ENCODE measurements around the gene MTARC2. TPM values are rescaled to one million over a fixed set of nuclear protein-coding genes. Genes with fewer than 3 reads are reported as not detected.
"Not testable (repeated sequence)": the region's sequence is repeated elsewhere in the genome, so short reads cannot be mapped to it uniquely, and the experiment has no call there.

Gene MTARC2
- polyA plus RNA-seq, 1 donor (not counting 4 experiments of a cell fraction or from before 2014, with no cell fraction given), result 0.75 TPM

GRCh38 chr1:220710333-220710732, 37.8 kb upstream of the MTARC2 start:
- Histone ChIP-seq H4K20me1 (ENCODE audit: control insufficient read depth, extremely low read depth, insufficient read depth, low read length) (no peaks in the 10 kb centered on the region), H3K9me1 (ENCODE audit: control insufficient read depth, extremely low read depth, insufficient read depth, low read length) (no peaks in the 10 kb centered on the region), H3K4me2 (ENCODE audit: control insufficient read depth, extremely low read depth, insufficient read depth, low read depth, low read length) (no peak overlapping the region), H3K27me3 (ENCODE audit: control insufficient read depth, extremely low read depth, insufficient read depth, low read length) (no peaks in the 10 kb centered on the region), H3K79me2 (ENCODE audit: control insufficient read depth, insufficient read depth, low read length) (no peaks in the 10 kb centered on the region), H3K9me3 (ENCODE audit: control insufficient read depth, low read depth, low read length) (no peaks in the 10 kb centered on the region), H3K27ac (ENCODE audit: control insufficient read depth, insufficient read depth, low read length) (no peak overlapping the region), H3K36me3 (ENCODE audit: control insufficient read depth in 2 of 2, extremely low read depth in 1 of 2, insufficient read depth in 2 of 2, low read length in 2 of 2) (no peaks in the 10 kb centered on the region), H3K9ac (ENCODE audit: control insufficient read depth, extremely low read depth, insufficient read depth, low read length) (no peak overlapping the region), H3K4me1 (ENCODE audit: control insufficient read depth, extremely low read depth, insufficient read depth, low read length) (no peaks in the 10 kb centered on the region), H2AFZ (ENCODE audit: control insufficient read depth, low read length) (no peak overlapping the region), H3K4me3 (ENCODE audit: control insufficient read depth in 2 of 3, extremely low read depth in 1 of 3, insufficient read depth in 2 of 3, low read depth in 1 of 3, low read length in 3 of 3) (no peak overlapping the region)
- FAIRE-seq, result no peak
- DNase-seq (ENCODE audit: low read depth, low spot score), result no peak
- no peak for TF ChIP-seq CTCF (optimal IDR thresholded peaks at IDR 0.05 in 1 of 3, IDR thresholded peaks at IDR 0.05 in 1 of 3, conservative IDR thresholded peaks at IDR 0.05 in 1 of 3; ENCODE audit: extremely low read depth in 1 of 3, insufficient read depth in 2 of 3, low read length in 3 of 3)
- TF ChIP-seq EZH2 (IDR thresholded peaks at IDR 0.05; ENCODE audit: low read length), result no peak
- dilution Hi-C loops (cut with MboI; ENCODE audit: extremely low pct_ligation_motif_present, low sequenced_read_pairs), result no loop called here

GRCh38 chr1:220711056-220711809, 36.9 kb upstream of the MTARC2 start:
- Histone ChIP-seq H3K9me3 (ENCODE audit: control insufficient read depth, low read depth, low read length) (no peaks in the 10 kb centered on the region), H3K9ac (ENCODE audit: control insufficient read depth, extremely low read depth, insufficient read depth, low read length) (no peak overlapping the region), H4K20me1 (ENCODE audit: control insufficient read depth, extremely low read depth, insufficient read depth, low read length) (no peaks in the 10 kb centered on the region), H2AFZ (ENCODE audit: control insufficient read depth, low read length) (no peak overlapping the region), H3K27ac (ENCODE audit: control insufficient read depth, insufficient read depth, low read length) (no peak overlapping the region), H3K4me1 (ENCODE audit: control insufficient read depth, extremely low read depth, insufficient read depth, low read length) (no peaks in the 10 kb centered on the region), H3K9me1 (ENCODE audit: control insufficient read depth, extremely low read depth, insufficient read depth, low read length) (no peaks in the 10 kb centered on the region), H3K79me2 (ENCODE audit: control insufficient read depth, insufficient read depth, low read length) (no peaks in the 10 kb centered on the region), H3K4me3 (ENCODE audit: control insufficient read depth in 2 of 3, extremely low read depth in 1 of 3, insufficient read depth in 2 of 3, low read depth in 1 of 3, low read length in 3 of 3) (no peak overlapping the region), H3K36me3 (ENCODE audit: control insufficient read depth in 2 of 2, extremely low read depth in 1 of 2, insufficient read depth in 2 of 2, low read length in 2 of 2) (no peaks in the 10 kb centered on the region), H3K27me3 (ENCODE audit: control insufficient read depth, extremely low read depth, insufficient read depth, low read length) (no peaks in the 10 kb centered on the region), H3K4me2 (ENCODE audit: control insufficient read depth, extremely low read depth, insufficient read depth, low read depth, low read length) (no peak overlapping the region)
- FAIRE-seq, result no peak
- TF ChIP-seq EZH2 (IDR thresholded peaks at IDR 0.05; ENCODE audit: low read length) (no peak), CTCF (optimal IDR thresholded peaks at IDR 0.05 in 1 of 3, IDR thresholded peaks at IDR 0.05 in 1 of 3, conservative IDR thresholded peaks at IDR 0.05 in 1 of 3; ENCODE audit: extremely low read depth in 1 of 3, insufficient read depth in 2 of 3, low read length in 3 of 3) (no peak)
- dilution Hi-C loops (cut with MboI; ENCODE audit: extremely low pct_ligation_motif_present, low sequenced_read_pairs), result no loop called here
- DNase-seq (ENCODE audit: low read depth, low spot score), result no peak

- FAIRE-seq; H3K9me3 ChIP-seq (ENCODE audit: control insufficient read depth, low read depth, low read length); H3K9ac ChIP-seq (ENCODE audit: control insufficient read depth, extremely low read depth, insufficient read depth, low read length); DNase-seq (ENCODE audit: low read depth, low spot score); H3K79me2 ChIP-seq (ENCODE audit: control insufficient read depth, insufficient read depth, low read length); H3K27ac ChIP-seq (ENCODE audit: control insufficient read depth, insufficient read depth, low read length); H3K27me3 ChIP-seq (ENCODE audit: control insufficient read depth, extremely low read depth, insufficient read depth, low read length); H3K4me2 ChIP-seq (ENCODE audit: control insufficient read depth, extremely low read depth, insufficient read depth, low read depth, low read length); H3K9me1 ChIP-seq (ENCODE audit: control insufficient read depth, extremely low read depth, insufficient read depth, low read length); H3K36me3 ChIP-seq (ENCODE audit: control insufficient read depth in 2 of 2, extremely low read depth in 1 of 2, insufficient read depth in 2 of 2, low read length in 2 of 2); H2AFZ ChIP-seq (ENCODE audit: control insufficient read depth, low read length); dilution Hi-C loops (cut with MboI; ENCODE audit: extremely low pct_ligation_motif_present, low sequenced_read_pairs); H3K4me3 ChIP-seq (ENCODE audit: control insufficient read depth in 2 of 3, extremely low read depth in 1 of 3, insufficient read depth in 2 of 3, low read depth in 1 of 3, low read length in 3 of 3); H4K20me1 ChIP-seq (ENCODE audit: control insufficient read depth, extremely low read depth, insufficient read depth, low read length); H3K4me1 ChIP-seq (ENCODE audit: control insufficient read depth, extremely low read depth, insufficient read depth, low read length): not testable (repeated sequence)
Measured at GRCh38 chr1:220715986-220716385, 32.1 kb upstream of the MTARC2 start.

Measured in keratinocyte (primary cell).